NB4 (cell line): Measurements from ENCODE around the gene CDHR3.

Experiments used
- CTCF ChIP-seq: IDR thresholded peaks from one replicate; pipeline ENCODE4 v1.5.1; 2012; ENCODE audit warnings: low read depth, low read length
- MYC ChIP-seq: IDR thresholded peaks from 2 replicates; pipeline ENCODE4 v1.6.1; 2011; ENCODE audit warnings: low read depth, low read length

- TF ChIP-seq CTCF (no peak), MYC (no peak)
Observed at GRCh38 chr7:105958012-105958411, 5.1 kb upstream of the CDHR3 start.
